SW 1271 (cell line): ENCODE results near the gene LIPG.

Experiments used
- DNase-seq, 2 experiments: peaks; one replicate each; lab custom pipeline; 2025; lab: John Stamatoyannopoulos, UW

Gene LIPG

GRCh38 chr18:49638891-49639557 is 77.2 kb downstream of the LIPG start:
- DNase-seq: no peak

GRCh38 chr18:49639643-49640391 is 78.0 kb downstream of the LIPG start:
- no peak for DNase-seq

- DNase-seq: no peak
Measured at GRCh38 chr18:49640741-49641140, 78.9 kb downstream of the LIPG start.

GRCh38 chr18:49645196-49645595 is 83.3 kb downstream of the LIPG start:
- no peak for DNase-seq

- DNase-seq: no peak
Measured at GRCh38 chr18:49645841-49646351, 84.0 kb downstream of the LIPG start.

- DNase-seq: no peak
Measured at GRCh38 chr18:49646873-49647272, 85.0 kb downstream of the LIPG start.

GRCh38 chr18:49647496-49648168 is 85.8 kb downstream of the LIPG start:
- no peak for DNase-seq

GRCh38 chr18:49648326-49648725 is 86.5 kb downstream of the LIPG start:
- no peak for DNase-seq
